HG03571 (cell line): ENCODE measurements around the gene SSH2.

Experiments used
- ATAC-seq: cut with Tn5 transposase; IDR thresholded peaks from one replicate; pipeline ENCODE4 v1.9.1; 2021; ENCODE audit not compliant: unreplicated experiment

The SSH2 gene

GRCh38 chr17:29844339-29845048, 85.5 kb downstream of the SSH2 start:
- no peak for ATAC-seq

GRCh38 chr17:29840884-29841283, 89.1 kb downstream of the SSH2 start:
- no peak for ATAC-seq

GRCh38 chr17:29839656-29840055, 90.4 kb downstream of the SSH2 start:
- ATAC-seq: no peak

GRCh38 chr17:29838961-29839360, 91.1 kb downstream of the SSH2 start:
- ATAC-seq: no peak

- no peak for ATAC-seq
These were observed 92.5 kb downstream of the SSH2 start for GRCh38 chr17:29837531-29837930.

- no peak for ATAC-seq
These were observed 93.4 kb downstream of the SSH2 start for GRCh38 chr17:29836643-29837042.

GRCh38 chr17:29835435-29836351, 94.3 kb downstream of the SSH2 start:
- ATAC-seq: no peak

- no peak for ATAC-seq
These were observed 96.2 kb downstream of the SSH2 start for GRCh38 chr17:29833801-29834200.

- ATAC-seq: no peak
These were observed 101.2 kb downstream of the SSH2 start for GRCh38 chr17:29828676-29829284.

GRCh38 chr17:29827179-29827578, 102.8 kb downstream of the SSH2 start:
- no peak for ATAC-seq

- no peak for ATAC-seq
These were observed 103.8 kb downstream of the SSH2 start for GRCh38 chr17:29826114-29826692.

GRCh38 chr17:29825604-29826003, 104.4 kb downstream of the SSH2 start:
- no peak for ATAC-seq

GRCh38 chr17:29821897-29822296, 108.1 kb downstream of the SSH2 start:
- no peak for ATAC-seq

GRCh38 chr17:29820425-29820824, 109.6 kb downstream of the SSH2 start:
- no peak for ATAC-seq

- no peak for ATAC-seq
These were observed 122.3 kb downstream of the SSH2 start for GRCh38 chr17:29807520-29808361.

GRCh38 chr17:29802246-29802645, 127.8 kb downstream of the SSH2 start:
- no peak for ATAC-seq

- ATAC-seq: no peak
These were observed 129.6 kb downstream of the SSH2 start for GRCh38 chr17:29800457-29800856.

- ATAC-seq: no peak
These were observed 133.4 kb downstream of the SSH2 start for GRCh38 chr17:29796652-29797051.

- no peak for ATAC-seq
These were observed 136.5 kb downstream of the SSH2 start for GRCh38 chr17:29793501-29793900.

GRCh38 chr17:29791336-29792080, 138.5 kb downstream of the SSH2 start:
- ATAC-seq: no peak
